Spinal cord (tissue), 10 donors: ENCODE data around the gene PTAR1. TPM values are rescaled to one million over a fixed set of nuclear protein-coding genes. Genes with fewer than 3 reads are reported as not detected.
"Not testable (repeated sequence)": the region's sequence is repeated elsewhere in the genome, so short reads cannot be mapped to it uniquely, and the experiment has no call there.

ENCODE experiments used
- DNase-seq, 6 donors: peaks; one replicate each; pipeline versions ENCODE4 v3.0.0 to v3.0.0-alpha.2; 2013 to 2015; ENCODE audit warnings: low spot score in 6 of 6, low read depth in 4 of 6
- H3K27ac ChIP-seq: one replicate; pipeline ENCODE4 v1.5.1; 2013; ENCODE audit warnings: low read depth, low read length, control low read depth
- H3K27me3 ChIP-seq: one replicate; pipeline ENCODE4 v1.6.1; 2013; ENCODE audit warnings: low read length; ENCODE audit not compliant: control insufficient read depth, insufficient read depth
- H3K36me3 ChIP-seq: one replicate; pipeline ENCODE4 v1.6.1; 2013; ENCODE audit warnings: low read length; ENCODE audit not compliant: control insufficient read depth, insufficient read depth
- H3K4me1 ChIP-seq: one replicate; pipeline ENCODE4 v1.6.1; 2013; ENCODE audit warnings: low read length; ENCODE audit not compliant: control insufficient read depth, insufficient read depth
- H3K4me3 ChIP-seq: one replicate; pipeline ENCODE4 v1.5.1; 2013; ENCODE audit warnings: low read depth, low read length, control low read depth
- H3K9me3 ChIP-seq: one replicate; pipeline ENCODE4 v1.6.1; 2013; ENCODE audit warnings: low read length; ENCODE audit not compliant: control insufficient read depth, insufficient read depth
- WGBS: methylation state at CpG from one replicate; pipeline ENCODE4 v1.1.5; 2013; ENCODE audit warnings: missing lambda C conversion rate; ENCODE audit not compliant: insufficient coverage; 5-methylcytosine and 5-hydroxymethylcytosine counted together
- polyA plus RNA-seq, 2 donors: library from polyadenylated mRNA; unstranded; fragments of 120-200 nt; gene quantifications; one replicate each; pipeline ENCODE4 v1.2.1, GENCODE V29; 2013; ENCODE audit not compliant: insufficient read length in 2 of 2
- total RNA-seq, 2 donors: library from RNA; depleted of rRNA in 1 of 2; stranded (reverse); fragments of 120-200 nt in 1 of 2; fragments of >200 nt in 1 of 2; gene quantifications; one replicate each; pipeline versions ENCODE4 v1.2.3 to v1.2.4, GENCODE V29; 2013 to 2014
- donor health status: healthy.

The PTAR1 gene
- total and polyA plus RNA-seq, 4 donors, result 29.3 to 158 (median 73.0) TPM

- H3K27ac ChIP-seq, result no peak overlapping the region
- DNase-seq, result no peak
- H3K4me1 ChIP-seq, result no peaks in the 10 kb centered on the region
- no peaks in the 10 kb centered on the region for H3K27me3 ChIP-seq
- H3K4me3 ChIP-seq, result no peak overlapping the region
- WGBS, result no CpG with 5 or more reads among the region's 3 CpGs
- no peaks in the 10 kb centered on the region for H3K9me3 ChIP-seq
- no peaks in the 10 kb centered on the region for H3K36me3 ChIP-seq
These were observed 34.5 kb upstream of the PTAR1 start for GRCh38 chr9:69794356-69794755.

GRCh38 chr9:69785757-69786156 lies 25.9 kb upstream of the PTAR1 start:
- Histone ChIP-seq H3K27me3 (no peaks in the 10 kb centered on the region), H3K4me1 (no peaks in the 10 kb centered on the region), H3K36me3 (no peaks in the 10 kb centered on the region), H3K9me3 (no peaks in the 10 kb centered on the region), H3K27ac (no peak overlapping the region), H3K4me3 (no peak overlapping the region)
- DNase-seq, result no peak

GRCh38 chr9:69773258-69773657 lies 13.4 kb upstream of the PTAR1 start:
- no peak overlapping the region for H3K27ac ChIP-seq
- no CpG with 5 or more reads among the region's 1 CpG for whole genome bisulfite sequencing
- no peaks in the 10 kb centered on the region for H3K9me3 ChIP-seq
- no peaks in the 10 kb centered on the region for H3K36me3 ChIP-seq
- no peak for DNase-seq
- no peak overlapping the region for H3K4me3 ChIP-seq
- H3K27me3 ChIP-seq, result no peaks in the 10 kb centered on the region
- no peaks in the 10 kb centered on the region for H3K4me1 ChIP-seq

GRCh38 chr9:69771775-69772418 lies 12.1 kb upstream of the PTAR1 start:
- no peak for DNase-seq
- Histone ChIP-seq H3K36me3 (no peaks in the 10 kb centered on the region), H3K9me3 (no peaks in the 10 kb centered on the region), H3K27ac (no peak overlapping the region), H3K4me1 (no peaks in the 10 kb centered on the region), H3K27me3 (no peaks in the 10 kb centered on the region), H3K4me3 (no peak overlapping the region)
- WGBS, result 100% methylated on average over 1 of the region's 4 CpGs

- 60% methylated on average over 1 of the region's 1 CpG for WGBS
These were observed 8.9 kb upstream of the PTAR1 start for GRCh38 chr9:69768716-69769115.

GRCh38 chr9:69768101-69768500 lies 8.3 kb upstream of the PTAR1 start:
- no peaks in the 10 kb centered on the region for H3K9me3 ChIP-seq
- no peaks in the 10 kb centered on the region for H3K36me3 ChIP-seq
- no peak overlapping the region for H3K27ac ChIP-seq
- no peaks in the 10 kb centered on the region for H3K4me1 ChIP-seq
- no peaks in the 10 kb centered on the region for H3K27me3 ChIP-seq
- H3K4me3 ChIP-seq, result no peak overlapping the region
- no CpG with 5 or more reads among the region's 1 CpG for WGBS
- no peak for DNase-seq

More at GRCh38 chr9:69768716-69769115, 8.9 kb upstream of the PTAR1 start:
- no peak for DNase-seq
- no peaks in the 10 kb centered on the region for H3K36me3 ChIP-seq
- no peaks in the 10 kb centered on the region for H3K9me3 ChIP-seq
- H3K4me3 ChIP-seq, result no peak overlapping the region
- no peak overlapping the region for H3K27ac ChIP-seq
- no peaks in the 10 kb centered on the region for H3K27me3 ChIP-seq
- H3K4me1 ChIP-seq, result no peaks in the 10 kb centered on the region

- H3K27me3 ChIP-seq, DNase-seq, H3K4me1 ChIP-seq, H3K9me3 ChIP-seq, H3K27ac ChIP-seq, H3K36me3 ChIP-seq, H3K4me3 ChIP-seq: not testable (repeated sequence)
- no CpG with 5 or more reads among the region's 5 CpGs for WGBS
These were observed 4.1 kb upstream of the PTAR1 start for GRCh38 chr9:69763862-69764261.

GRCh38 chr9:69762527-69762926 lies 2.7 kb upstream of the PTAR1 start:
- no peak overlapping the region for H3K4me3 ChIP-seq
- DNase-seq, result no peak
- no peaks in the 10 kb centered on the region for H3K27me3 ChIP-seq
- no peak overlapping the region for H3K27ac ChIP-seq
- H3K4me1 ChIP-seq, result peaks cover 3% of the 10 kb centered on the region
- WGBS, result no CpG with 5 or more reads among the region's 1 CpG
- H3K36me3 ChIP-seq, result no peaks in the 10 kb centered on the region
- H3K9me3 ChIP-seq, result no peaks in the 10 kb centered on the region

GRCh38 chr9:69760278-69760610 lies 433 bp upstream of the PTAR1 start:
- no peak for DNase-seq
- Histone ChIP-seq H3K9me3 (no peaks in the 10 kb centered on the region), H3K27ac (peak overlapping the region; percentile 95), H3K27me3 (no peaks in the 10 kb centered on the region), H3K4me3 (peak overlapping the region; percentile 67), H3K4me1 (peaks cover 3% of the 10 kb centered on the region), H3K36me3 (no peaks in the 10 kb centered on the region)
- WGBS, result 0% methylated on average over 3 of the region's 7 CpGs

- no peaks in the 10 kb centered on the region for H3K36me3 ChIP-seq
- peak overlapping the region; percentile 86 for H3K27ac ChIP-seq
- no CpG with 5 or more reads among the region's 5 CpGs for WGBS
- H3K4me1 ChIP-seq, result peaks cover 3% of the 10 kb centered on the region
- no peaks in the 10 kb centered on the region for H3K9me3 ChIP-seq
- H3K4me3 ChIP-seq, result peak overlapping the region; percentile 64
- no peaks in the 10 kb centered on the region for H3K27me3 ChIP-seq
- peak in 5 of 6 donors; percentile 12 to 52 (median 36) for DNase-seq
These were observed 790 bp downstream of the PTAR1 start for GRCh38 chr9:69759021-69759420.
